Activated effector memory CD4-positive, alpha-beta T cell treated with anti-CD3 and anti-CD28 coated beads, Interleukin-2, amount 50 U/mL, for 16 hours (primary cell): ENCODE data around the gene RAI14.

Source experiments
- DNase-seq: peaks from one replicate; pipeline ENCODE4 v3.0.0-alpha.2; 2020

RAI14 gene

DNA sequence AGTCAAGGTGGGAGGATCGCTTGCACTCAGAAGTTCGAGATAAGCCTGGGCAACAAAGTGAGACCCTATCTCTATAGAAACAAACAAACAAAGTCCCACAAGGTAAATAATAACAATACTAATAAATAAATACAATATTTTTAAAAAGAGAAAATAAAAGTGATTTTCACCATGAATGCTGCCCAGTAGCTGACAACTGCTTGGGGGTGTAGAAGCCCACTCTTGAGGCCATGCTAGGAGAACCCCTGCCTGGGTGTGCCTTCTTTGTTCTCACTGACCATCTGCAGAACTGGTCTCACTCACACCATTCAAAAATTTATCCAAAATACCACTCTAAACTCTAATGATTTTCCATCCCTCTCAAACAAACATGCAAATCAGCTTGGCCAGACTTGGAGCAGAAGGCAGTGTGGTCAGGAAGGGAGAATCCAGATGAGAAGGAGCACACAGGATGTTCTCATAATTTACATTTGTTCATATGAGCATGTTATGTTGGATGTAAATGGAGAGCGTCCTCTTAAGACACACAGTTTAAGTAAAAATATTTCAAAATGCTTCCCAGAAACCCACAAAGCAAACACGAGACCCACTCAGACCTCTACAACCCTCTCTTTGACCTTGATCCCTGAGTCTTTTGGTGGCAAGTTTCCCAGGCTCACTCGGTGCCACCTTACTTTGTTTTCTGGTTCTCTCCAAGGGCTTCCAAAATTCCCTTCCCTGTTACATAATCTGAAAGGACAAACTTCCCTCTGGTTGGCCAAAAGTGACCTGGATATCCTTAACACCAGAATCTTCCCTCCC is 7.9 kb upstream of the RAI14 start:
- no peak for DNase-seq

DNA sequence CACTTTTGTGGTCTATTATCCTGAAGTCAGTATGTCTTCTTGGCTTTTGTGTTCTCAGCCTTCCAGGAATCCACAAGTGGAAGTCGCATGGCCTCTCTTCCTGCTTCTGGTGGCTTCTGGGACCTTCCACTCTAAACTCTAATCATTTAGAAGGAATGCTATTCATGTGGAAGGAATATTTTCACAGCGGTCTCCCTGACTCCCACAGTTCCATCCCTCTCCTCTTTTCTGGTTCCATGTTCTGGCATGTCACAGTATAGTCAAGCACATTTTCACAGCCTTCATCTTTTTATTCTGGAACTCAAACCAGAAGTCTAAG is 7.3 kb upstream of the RAI14 start:
- no peak for DNase-seq

DNA sequence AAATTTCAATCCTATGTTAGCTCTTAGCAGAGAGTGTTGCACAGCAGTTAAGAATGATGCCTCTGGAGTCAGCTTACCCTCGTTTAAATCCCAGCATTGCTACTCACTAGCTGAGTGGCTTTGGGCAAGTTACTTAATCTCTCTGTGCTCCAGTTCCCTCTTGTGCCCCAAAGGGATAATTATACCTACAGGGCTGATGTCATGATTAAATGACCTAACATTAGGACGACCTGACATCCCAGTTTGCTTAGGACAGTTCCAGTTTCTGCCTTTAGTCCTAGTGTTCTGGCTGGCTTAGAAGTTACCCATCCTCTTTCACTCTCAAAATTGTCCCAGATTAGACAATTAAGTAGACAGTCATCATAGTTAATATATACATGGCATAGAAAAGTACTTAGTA is 4.3 kb upstream of the RAI14 start:
- DNase-seq, result no peak

DNA sequence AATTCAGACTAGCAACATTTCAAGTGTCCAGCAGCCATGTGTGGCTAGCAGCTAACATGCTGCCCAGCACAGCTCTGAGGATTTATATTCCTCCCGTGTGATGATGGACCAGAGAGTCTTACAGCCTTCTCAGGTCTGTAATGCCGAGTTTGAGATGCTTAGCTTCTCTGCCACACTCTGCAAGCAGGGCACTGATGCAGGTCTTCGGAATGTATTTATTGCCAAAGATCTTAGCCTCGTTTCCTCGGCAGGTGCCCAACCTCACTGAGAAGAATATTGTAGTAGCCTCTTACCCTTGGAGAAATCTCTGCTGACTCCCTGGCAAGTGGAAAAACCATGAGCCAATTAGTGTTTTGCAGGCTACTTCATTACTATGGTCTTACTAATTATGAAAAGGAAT is 3.7 kb upstream of the RAI14 start:
- no peak for DNase-seq

DNA sequence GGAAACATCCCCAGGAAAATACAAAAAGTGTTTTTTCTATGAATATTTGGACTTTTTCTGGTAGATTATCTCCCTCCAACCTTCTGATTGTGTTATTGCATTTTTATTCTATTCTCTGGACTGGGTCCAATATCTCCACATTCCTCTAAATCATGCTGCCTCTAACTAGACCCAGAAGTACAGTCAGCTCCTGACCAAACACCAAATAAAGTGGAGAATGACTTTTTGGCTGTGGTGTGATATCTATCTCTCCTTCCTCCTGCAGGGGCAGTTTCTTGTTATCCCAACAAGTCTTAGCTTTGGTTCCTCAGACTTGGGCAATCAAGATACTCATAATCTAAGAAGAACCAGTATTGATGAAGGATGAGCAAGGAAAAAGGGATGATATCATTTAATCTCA is 3.2 kb upstream of the RAI14 start:
- no peak for DNase-seq

DNA sequence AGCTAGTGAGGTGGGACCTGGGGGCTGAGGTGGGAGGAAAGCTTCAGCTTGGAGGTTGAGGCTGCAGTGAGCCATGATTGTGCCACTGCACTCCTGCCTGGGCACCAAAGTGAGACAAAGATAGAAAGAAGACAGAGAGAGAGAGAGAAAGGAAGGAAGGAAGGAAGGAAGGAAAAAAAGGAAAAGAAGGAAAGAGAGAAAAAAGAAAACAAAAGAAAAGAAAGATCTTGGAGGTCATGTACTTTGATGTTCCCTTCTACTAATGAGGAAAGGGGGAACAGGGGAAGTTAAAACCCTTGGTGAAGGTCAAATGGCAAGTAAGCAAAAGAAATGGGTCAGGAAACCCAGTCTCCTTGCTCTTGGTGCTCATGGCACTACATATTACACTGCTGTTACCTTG is 2.4 kb upstream of the RAI14 start:
- DNase-seq, result no peak

DNA sequence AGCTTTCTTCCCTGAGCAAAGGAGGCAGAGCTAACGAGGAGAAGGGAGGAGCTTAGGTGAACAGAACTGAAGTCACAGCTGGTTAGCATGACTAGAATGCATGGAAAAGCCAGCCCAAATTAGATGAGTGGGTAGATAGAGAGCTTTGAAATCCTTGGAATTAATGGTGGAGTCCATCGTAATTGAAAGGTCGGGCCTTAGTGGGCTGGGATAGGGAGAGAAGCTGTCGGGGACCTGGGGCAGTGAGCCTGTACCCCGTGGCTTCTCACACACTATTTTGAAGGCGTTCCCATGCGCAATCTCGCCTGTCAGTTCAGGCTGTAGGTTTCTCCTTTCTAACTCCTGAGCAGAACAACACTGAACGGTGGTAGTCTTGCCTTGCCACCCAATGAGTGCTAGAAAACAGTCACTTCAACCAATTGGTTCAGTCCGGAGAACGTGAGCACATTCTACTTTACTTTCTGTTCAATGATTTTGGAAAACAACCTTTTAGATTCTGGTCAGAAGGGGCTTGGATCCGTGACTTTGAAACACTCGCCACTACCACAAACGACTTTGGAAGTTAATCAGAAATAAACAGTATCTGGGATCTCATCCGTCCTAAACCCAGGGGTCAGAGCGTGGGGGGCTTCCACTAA is 655 bp upstream of the RAI14 start:
- peak; percentile 64 for DNase-seq

DNA sequence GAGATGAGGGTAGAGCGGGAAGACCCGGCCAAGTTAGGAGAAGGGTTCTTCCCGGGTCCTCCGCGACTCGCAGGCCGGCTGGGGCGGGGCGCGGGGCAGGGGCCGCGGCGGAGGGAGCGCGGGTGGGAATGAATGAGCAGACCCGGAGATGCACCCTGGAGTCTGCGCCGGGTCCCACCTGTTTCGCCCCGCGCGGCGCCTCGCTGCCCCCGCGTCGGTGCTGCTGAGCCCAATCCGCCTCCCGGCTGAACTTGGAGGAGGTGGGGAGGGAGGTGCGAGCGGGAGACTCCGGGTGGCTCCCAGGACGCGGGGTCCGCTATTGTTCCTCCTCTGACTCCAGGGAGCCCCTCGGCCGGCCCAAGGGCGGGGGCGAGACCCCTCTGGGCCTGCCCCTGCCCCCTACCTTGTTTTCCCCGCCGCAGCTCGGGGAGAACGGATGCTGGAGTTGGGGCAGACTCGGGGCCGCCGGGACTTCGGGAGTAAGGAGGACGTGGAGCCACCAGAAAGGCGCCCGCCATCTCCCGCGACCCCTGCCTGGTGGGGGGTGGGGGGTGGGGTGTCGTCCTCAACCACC is 659 bp downstream of the RAI14 start:
- DNase-seq, result no peak

DNA sequence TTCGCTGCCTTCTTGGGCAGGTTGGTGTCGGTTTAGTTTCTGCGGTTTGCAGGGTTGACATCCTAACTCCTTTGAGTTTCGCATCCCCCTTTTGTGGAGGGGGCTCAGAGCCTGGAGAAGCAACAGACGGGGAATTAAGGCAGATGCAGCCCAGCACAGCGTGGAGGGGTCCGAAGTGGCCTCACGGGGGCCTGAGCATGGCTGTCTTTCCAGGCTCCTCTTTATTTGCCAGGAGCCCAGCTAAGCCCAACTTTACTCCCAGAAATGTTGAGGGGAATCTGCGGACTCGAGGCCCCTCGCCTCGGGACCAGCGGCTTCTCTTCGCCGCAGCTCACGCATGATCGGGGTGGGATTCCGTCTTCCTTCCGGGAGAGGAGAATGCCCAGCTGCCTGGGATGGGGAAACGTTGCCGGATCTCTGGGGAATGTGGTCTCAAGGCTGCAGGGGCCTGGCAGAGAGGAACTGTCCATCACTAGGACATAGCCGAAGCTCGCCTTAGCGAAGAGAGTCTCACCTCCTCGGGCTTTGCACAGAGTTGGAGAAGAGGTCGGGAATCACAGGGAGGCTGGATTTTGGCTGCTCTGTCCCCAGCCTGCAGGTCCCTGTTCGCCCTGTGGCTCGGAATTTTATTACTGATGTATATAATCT is 1.3 kb downstream of the RAI14 start:
- DNase-seq, result no peak

DNA sequence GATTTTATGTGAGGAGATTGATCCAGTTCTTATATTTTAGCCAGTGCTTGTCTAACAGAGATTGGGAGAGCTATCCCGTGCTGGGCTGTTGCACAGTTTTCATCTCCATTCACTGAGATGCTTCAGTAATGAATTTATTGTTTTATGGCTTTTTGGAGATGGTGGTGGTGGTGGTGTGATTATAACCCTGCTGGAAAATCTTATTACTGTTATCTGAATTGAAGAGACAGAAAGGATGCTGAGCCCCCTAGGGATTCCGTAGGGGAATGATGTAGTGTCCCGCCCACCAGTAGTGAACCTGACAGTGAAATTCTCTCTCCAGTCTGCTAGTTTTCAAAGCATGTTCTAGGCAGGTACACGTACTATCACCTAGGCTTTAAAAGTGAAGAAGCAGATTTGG is 1.9 kb downstream of the RAI14 start:
- no peak for DNase-seq

DNA sequence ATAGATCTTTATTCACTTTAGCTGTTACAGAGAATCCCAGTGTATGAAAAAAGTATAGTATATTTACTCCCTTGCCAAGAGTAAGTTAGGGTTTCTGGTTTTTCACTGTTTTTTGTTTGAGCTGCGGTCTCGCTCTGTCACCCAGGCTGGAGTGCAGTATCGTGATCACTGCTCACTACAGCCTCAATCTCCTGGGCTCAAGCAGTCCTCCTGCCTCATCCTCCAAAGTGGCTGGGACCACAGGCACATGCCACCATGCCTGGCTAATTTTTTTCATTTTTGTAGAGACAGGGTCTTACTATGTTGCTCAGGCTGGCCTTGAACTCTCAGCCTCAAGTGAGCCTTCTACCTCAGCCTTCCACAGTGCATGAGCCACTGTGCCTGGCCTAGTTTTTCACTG is 3.0 kb downstream of the RAI14 start:
- DNase-seq, result no peak

DNA sequence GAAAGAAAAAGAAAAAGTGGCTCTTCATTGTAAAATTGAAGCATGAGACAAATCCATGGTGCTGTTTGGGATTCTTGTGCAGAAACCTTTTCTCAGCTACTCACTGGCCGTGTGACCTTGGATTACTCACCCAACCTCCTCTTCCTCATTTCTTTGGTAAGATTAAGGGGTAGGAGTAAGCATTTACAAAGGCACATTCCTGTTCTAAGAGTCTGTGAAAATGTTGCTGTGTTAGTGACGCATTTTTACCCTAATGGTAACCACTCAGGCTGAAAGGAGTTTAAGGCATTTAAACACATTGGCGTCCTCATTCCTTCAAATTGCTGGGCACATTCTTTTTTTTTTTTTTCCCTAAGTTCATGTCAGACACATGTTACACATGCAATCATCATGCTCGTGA is 4.3 kb downstream of the RAI14 start:
- DNase-seq, result no peak

DNA sequence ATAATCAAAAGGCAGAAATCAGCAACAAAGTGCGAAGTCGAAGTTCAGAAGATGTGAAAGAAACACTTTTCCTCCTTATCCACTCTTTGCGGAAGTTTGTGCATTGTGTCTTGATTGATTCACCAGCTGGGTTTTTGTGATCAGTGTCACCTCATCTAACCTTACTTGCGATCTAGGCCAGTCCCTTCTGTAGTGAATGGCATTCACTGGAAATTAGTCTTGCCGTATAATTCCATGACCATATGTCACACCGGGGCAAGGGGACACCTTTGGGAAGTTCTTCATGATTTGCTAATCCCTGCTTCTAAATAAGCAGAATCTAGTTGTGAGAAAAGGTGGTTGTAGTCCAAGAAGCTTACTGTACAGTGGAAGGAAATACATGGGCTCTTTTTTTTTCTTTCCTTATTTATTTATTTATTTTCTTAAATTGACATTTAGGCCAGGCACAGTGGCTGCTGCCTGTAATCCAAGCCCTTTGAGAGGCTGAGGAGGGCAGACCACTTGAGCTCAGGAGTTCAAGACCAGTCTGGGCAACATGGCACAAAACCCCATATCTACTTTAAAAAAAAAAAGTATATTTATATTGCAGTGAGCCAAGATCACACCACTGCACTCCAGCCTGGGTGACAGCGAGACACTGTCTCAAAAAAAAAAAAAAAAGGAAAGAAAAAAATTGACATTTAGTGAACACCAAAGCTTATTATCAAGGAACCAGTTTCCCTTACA is 7.8 kb downstream of the RAI14 start:
- DNase-seq, result no peak

DNA sequence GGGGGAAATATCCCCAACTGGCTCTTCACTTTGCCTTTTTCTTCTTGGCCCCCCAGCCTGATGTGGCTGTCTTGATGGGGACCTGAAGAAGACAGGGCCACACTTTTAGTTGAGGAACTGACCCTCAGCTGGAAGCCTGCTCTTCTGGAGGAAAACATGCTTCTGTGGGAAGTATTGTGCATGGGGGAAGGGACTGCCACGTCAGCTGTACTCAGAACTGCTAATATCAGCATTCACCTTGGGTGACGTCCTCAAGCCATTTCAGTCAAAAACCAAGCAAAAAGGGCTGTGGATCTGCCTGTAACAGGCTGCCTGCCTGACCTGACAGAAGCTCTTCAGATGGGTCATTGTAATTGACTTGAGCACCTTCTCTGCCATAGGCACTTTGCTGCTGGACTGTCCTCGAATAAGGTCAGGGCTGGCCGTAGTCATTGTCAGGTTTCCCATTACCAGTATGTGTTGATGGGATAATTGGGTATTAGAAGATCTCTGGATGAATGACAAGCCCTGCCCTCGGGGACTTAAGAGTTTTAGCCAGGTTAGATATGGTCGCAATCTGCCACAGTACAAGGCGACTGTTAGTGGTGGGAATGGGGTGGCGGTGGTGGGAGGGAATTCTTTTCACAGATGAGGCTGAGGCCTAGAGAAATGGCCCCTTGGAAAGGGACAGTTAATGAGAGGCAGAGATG is 10.4 kb downstream of the RAI14 start:
- DNase-seq, result no peak

DNA sequence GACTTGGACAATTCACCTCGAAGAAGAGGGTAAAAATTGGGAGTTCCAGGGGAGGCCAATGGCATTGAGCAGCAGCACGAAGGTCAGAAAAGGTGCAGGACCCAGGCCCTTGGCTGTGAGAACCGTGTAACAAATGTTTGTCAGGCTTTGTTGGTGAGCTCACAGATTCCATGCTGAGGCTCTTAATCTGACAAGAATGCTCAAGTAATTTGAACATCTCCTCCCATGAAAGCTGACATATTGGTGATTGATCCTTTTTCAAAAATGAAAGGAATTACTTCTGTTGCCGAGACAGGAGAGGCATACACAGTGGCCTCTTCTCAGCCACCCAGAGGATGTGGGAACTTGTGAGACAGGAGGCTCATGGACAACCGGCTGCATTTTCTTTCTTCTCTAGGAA is 11.6 kb downstream of the RAI14 start:
- no peak for DNase-seq

DNA sequence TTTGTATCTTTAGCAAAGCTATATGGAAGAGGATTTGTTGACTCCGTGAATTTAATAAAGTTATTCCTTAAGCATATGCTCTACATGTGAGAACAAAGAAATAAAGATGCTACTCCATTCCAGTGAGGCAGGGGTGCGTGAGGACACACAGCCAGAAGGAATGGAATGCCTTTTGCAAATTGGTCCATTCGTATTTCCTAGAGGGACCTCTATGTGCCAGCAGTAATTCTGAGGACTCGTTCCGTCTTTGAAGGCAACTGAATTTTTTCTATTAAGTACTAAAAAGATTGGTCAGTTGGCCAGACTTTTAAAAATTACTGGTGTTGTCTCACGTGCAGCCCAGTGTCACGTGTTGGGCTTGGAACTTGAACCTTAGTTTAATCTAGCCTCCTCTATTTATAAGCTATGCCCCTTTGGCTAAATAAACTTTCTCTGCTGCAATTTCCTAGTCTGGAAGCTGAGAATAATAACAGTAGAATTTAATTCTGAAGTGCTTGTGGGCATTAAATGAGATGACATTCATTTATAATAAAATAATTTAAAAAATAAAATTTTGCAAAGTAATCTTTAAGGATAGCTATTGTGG is 13.9 kb downstream of the RAI14 start:
- no peak for DNase-seq

DNA sequence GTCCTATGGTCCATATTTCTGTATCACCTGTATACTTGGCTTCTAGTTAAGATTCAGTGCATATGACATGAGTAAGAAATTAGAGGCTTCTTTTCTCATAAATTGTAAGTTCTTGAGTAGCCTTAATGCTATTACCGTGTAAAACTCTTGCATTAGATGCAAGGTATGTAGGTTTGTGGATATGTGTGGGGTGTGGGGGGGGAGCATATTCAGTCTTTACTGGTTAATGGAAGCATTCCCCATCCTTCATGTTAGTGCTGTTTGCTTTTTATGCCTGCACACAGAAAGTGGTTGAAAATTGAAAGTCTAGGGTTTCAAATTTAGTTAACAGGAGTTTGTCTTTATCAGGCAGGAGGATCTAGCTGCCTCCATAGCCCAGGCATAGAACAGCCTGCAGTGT is 16.1 kb downstream of the RAI14 start:
- no peak for DNase-seq

DNA sequence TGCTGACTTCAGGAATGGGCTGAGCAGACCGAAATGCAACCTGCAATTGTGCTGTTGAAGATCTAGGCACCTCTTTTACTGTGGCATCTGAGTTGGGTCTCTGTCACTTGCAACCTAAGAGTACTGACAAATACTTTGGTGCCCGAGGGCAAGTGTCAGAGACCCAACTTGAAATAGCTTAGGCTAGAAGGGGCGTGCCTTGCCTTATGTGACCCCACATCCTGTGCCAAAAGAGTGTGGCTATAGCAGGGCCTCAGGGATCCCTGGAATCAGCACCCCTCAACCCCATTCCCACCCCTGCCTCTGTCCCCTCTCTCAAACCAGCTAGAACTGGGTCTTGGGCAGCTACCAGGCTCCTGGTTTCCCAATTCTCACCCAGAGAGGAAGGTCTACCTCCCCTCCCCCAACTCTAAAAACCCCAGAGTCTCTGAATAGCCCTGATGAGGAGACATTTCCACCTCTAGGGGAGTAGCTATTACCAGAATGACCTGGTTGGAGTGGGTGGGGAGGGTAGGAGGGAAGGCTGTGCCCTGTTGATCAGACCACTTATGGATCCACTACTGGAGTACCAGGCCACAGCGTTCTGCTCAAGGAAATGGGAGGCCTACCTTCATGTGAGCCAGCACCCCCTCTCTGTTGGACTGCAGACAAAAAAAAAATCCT is 17.5 kb downstream of the RAI14 start:
- DNase-seq, result no peak

DNA sequence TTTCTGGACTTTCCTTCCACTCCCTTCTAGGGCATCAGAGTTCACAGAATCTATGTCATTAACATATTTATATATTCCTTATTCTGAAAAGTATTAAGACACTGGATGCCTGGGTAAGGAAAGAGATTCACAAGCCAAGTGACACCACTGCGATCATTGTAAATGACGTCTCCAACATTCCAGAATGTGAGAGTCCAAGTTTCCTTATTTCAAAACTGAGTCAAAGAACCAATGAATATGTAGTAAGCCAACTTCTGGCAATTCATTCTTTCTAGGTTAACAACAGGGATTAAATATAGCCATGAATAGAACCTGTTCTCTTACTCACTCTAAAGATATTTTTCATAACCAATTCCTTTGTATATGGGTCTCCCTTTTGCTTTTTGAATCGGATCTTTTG is 18.1 kb downstream of the RAI14 start:
- no peak for DNase-seq

DNA sequence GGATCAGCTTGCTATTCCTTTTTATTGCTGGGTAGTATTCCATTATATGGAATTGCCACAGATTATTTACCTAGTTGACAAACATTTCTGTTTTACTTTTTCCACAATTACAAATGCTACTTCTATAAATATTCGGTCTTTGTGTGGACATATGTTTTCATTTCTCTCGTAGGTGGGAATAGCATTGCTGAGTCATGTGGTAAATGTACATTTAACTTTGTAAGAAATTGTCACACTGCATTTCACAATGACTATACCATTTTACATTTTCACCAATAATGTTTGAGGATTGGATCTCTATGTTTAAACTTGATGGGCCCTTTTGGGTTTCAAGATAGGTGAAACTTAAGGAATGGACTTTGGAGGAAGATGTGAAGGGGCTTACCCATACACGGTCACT is 19.7 kb downstream of the RAI14 start:
- DNase-seq, result no peak

DNA sequence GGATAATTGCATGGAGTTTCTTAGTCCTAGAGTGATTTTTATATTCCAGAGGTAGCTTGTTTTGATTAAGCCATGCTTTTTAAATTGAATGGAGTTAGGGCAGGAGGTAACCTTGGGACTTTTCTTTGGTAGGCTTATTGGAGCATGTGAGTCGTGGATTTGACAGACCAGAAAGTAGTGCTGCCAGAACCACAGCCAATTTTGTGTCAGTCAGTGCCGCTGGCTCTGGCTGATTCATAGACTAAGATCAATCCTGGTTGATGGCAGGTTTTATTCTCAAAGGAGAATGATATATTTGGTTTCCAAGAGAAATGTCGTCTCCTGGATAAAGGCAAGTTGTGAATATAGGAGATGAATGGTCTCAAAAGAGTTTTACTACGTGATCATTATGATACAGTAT is 20.3 kb downstream of the RAI14 start:
- DNase-seq, result no peak

DNA sequence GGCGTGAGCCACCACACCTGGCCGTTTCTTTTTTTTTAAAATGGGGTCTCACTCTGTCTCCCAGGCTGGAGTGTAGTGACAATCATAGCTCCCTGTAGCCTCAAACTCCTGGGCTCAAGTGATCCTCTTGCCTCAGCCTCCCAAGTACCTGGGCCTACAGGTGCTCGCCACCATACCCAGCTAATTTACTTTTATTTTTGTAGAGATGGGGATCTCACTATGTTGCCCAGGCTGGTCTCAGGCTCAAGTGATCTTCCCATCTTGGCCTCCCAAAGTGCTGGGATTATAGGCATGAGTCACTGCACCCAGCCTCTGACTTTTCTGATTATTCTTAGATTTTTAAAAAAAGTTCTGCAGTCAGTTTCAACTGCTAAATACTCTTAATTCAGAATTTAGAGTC is 21.3 kb downstream of the RAI14 start:
- no peak for DNase-seq
